H1 (cell line): ENCODE results near the gene PTPRD. TPM values are rescaled to one million over a fixed set of nuclear protein-coding genes. Genes with fewer than 3 reads are reported as not detected.

Experiments
- CTCF ChIA-PET: fragments of 300-600 bp; sonication (Branson Sonifier 250); formaldehyde crosslinking; loops from one replicate; lab custom pipeline; 2021; ENCODE audit not compliant: partially characterized antibody; lab: Charles Lee
- POLR2A ChIA-PET: fragments of 300-600 bp; sonication (Branson Sonifier 250); formaldehyde crosslinking; loops from one replicate; lab custom pipeline; 2021; ENCODE audit warnings: inconsistent platforms; ENCODE audit not compliant: partially characterized antibody; lab: Charles Lee
- DNase-seq, 2 experiments: peaks; one replicate each; pipeline versions ENCODE4 v3.0.0 to v3.0.0-alpha.2; 2010 to 2022; ENCODE audit warnings: low spot score in 2 of 2, low read depth in 1 of 2, mixed read lengths in 1 of 2
- FAIRE-seq: peaks from 2 replicates; lab custom pipeline; 2011; peaks lifted over from hg19 to GRCh38; lab: Jason Lieb, UNC
- H2AFZ ChIP-seq: 2 replicates; pipeline ENCODE4 v1.8.1; 2012; ENCODE audit warnings: low read length, inconsistent platforms
- H2AK5ac ChIP-seq: 2 replicates; pipeline ENCODE4 v1.6.1; 2013; ENCODE audit warnings: low read depth, low read length
- H2BK120ac ChIP-seq: replicated peaks from 2 replicates; pipeline ENCODE3; 2013; ENCODE audit warnings: low read depth, low read length, inconsistent platforms
- H2BK12ac ChIP-seq: 2 replicates; pipeline ENCODE4 v1.6.1; 2013; ENCODE audit warnings: low read depth, low read length
- H2BK15ac ChIP-seq: 2 replicates; pipeline ENCODE4 v1.6.1; 2013; ENCODE audit warnings: low read length
- H2BK20ac ChIP-seq: 2 replicates; pipeline ENCODE4 v1.6.1; 2013; ENCODE audit warnings: low read length
- H2BK5ac ChIP-seq: 2 replicates; pipeline ENCODE4 v1.6.1; 2013; ENCODE audit warnings: low read depth, low read length
- H3K14ac ChIP-seq: 2 replicates; pipeline ENCODE4 v1.6.1; 2013; ENCODE audit warnings: inconsistent platforms; ENCODE audit not compliant: insufficient read length
- H3K18ac ChIP-seq: 2 replicates; pipeline ENCODE4 v1.6.1; 2013; ENCODE audit warnings: low read length; ENCODE audit errors: extremely low read depth
- H3K23ac ChIP-seq: 2 replicates; pipeline ENCODE4 v1.6.1; 2013; ENCODE audit warnings: inconsistent platforms; ENCODE audit not compliant: insufficient read length
- H3K23me2 ChIP-seq: 2 replicates; pipeline ENCODE4 v1.6.1; 2013; ENCODE audit warnings: low read depth, low read length
- H3K27ac ChIP-seq: 2 replicates; pipeline ENCODE4 v1.6.1; 2011; ENCODE audit warnings: low read depth, low read length, inconsistent platforms
- H3K27me3 ChIP-seq, 4 experiments: replicated peaks in 1 of 4; 1 replicate in 1 of 4; 2 replicates in 3 of 4; pipeline versions ENCODE4 v1.6.1 to v1.8.1; 2011 to 2013; ENCODE audit warnings: low read length in 3 of 4, mild to moderate bottlenecking in 3 of 4, inconsistent platforms in 2 of 4, mixed read lengths in 2 of 4, moderate library complexity in 1 of 4; ENCODE audit not compliant: control insufficient read depth in 3 of 4, insufficient read depth in 3 of 4; ENCODE audit errors: extremely low read depth in 1 of 4
- H3K36me3 ChIP-seq, 4 experiments: 2 replicates each; pipeline versions ENCODE4 v1.6.1 to v1.8.1; 2011 to 2013; ENCODE audit warnings: mild to moderate bottlenecking in 4 of 4, low read length in 3 of 4, moderate library complexity in 2 of 4, control low read depth in 1 of 4, inconsistent platforms in 1 of 4; ENCODE audit not compliant: insufficient read depth in 4 of 4, control insufficient read depth in 2 of 4
- H3K4ac ChIP-seq: replicated peaks from 2 replicates; pipeline ENCODE3; 2013; ENCODE audit warnings: low read length, low read depth, mixed read lengths, inconsistent platforms; ENCODE audit not compliant: insufficient read length
- H3K4me1 ChIP-seq, 4 experiments: replicated peaks in 1 of 4; 1 replicate in 1 of 4; 2 replicates in 3 of 4; pipeline versions ENCODE4 v1.6.1 to v1.8.1; 2011 to 2013; ENCODE audit warnings: low read length in 3 of 4, inconsistent platforms in 2 of 4, mixed read lengths in 1 of 4; ENCODE audit not compliant: insufficient read depth in 4 of 4, control insufficient read depth in 3 of 4
- H3K4me2 ChIP-seq, 2 experiments: 2 replicates each; pipeline versions ENCODE4 v1.6.1 to v1.8.1; 2011 to 2013; ENCODE audit warnings: low read depth in 2 of 2, low read length in 2 of 2, control low read depth in 1 of 2, inconsistent platforms in 1 of 2, mild to moderate bottlenecking in 1 of 2; ENCODE audit not compliant: insufficient read depth in 1 of 2
- H3K4me3 ChIP-seq, 4 experiments: fragments of 200-600, 300-600 bp in 1 of 4; sonication (generic), shearing (Covaris generic), sonication (Bioruptor Twin) in 1 of 4; 2 replicates each; pipeline versions ENCODE4 v1.5.1 to v1.8.1; 2011 to 2016; ENCODE audit warnings: low read length in 4 of 4, low read depth in 3 of 4, control low read depth in 2 of 4, inconsistent platforms in 2 of 4, mild to moderate bottlenecking in 2 of 4, mixed read lengths in 1 of 4, moderate library complexity in 1 of 4; ENCODE audit not compliant: insufficient read depth in 2 of 4; ENCODE audit errors: extremely low read depth in 1 of 4
- H3K56ac ChIP-seq: replicated peaks from 2 replicates; pipeline ENCODE3; 2013; ENCODE audit warnings: low read depth, mild to moderate bottlenecking, mixed read lengths, low read length, inconsistent platforms; ENCODE audit not compliant: insufficient read length
- H3K79me1 ChIP-seq: 2 replicates; pipeline ENCODE4 v1.6.1; 2013; ENCODE audit warnings: low read depth, low read length, control low read depth
- H3K79me2 ChIP-seq, 2 experiments: 2 replicates each; pipeline versions ENCODE4 v1.6.1 to v1.8.1; 2012 to 2013; ENCODE audit warnings: low read length in 2 of 2, mild to moderate bottlenecking in 2 of 2, inconsistent platforms in 1 of 2; ENCODE audit not compliant: insufficient read depth in 2 of 2, control insufficient read depth in 1 of 2
- H3K9ac ChIP-seq, 4 experiments: replicated peaks in 1 of 4; 1 replicate in 1 of 4; 2 replicates in 3 of 4; pipeline versions ENCODE4 v1.6.1 to v1.8.1; 2011 to 2013; ENCODE audit warnings: low read depth in 3 of 4, low read length in 3 of 4, control low read depth in 2 of 4, mild to moderate bottlenecking in 2 of 4, moderate library complexity in 2 of 4, inconsistent platforms in 1 of 4; ENCODE audit errors: extremely low read depth in 1 of 4
- H3K9me3 ChIP-seq, 2 experiments: 2 replicates each; pipeline versions ENCODE4 v1.6.1 to v1.8.1; 2012 to 2013; ENCODE audit warnings: mild to moderate bottlenecking in 2 of 2, moderate library complexity in 2 of 2, control low read depth in 1 of 2, inconsistent platforms in 1 of 2, low read depth in 1 of 2, low read length in 1 of 2, mixed read lengths in 1 of 2; ENCODE audit not compliant: insufficient read depth in 2 of 2
- H4K20me1 ChIP-seq, 2 experiments: replicated peaks in 1 of 2; 2 replicates each; pipeline versions ENCODE3 to v1.8.1; 2011 to 2013; ENCODE audit warnings: inconsistent platforms in 2 of 2, low read length in 2 of 2, mild to moderate bottlenecking in 1 of 2; ENCODE audit not compliant: insufficient read depth in 2 of 2, control insufficient read depth in 1 of 2
- H4K5ac ChIP-seq: 2 replicates; pipeline ENCODE4 v1.6.1; 2013; ENCODE audit warnings: low read length, low read depth, mixed read lengths, inconsistent platforms; ENCODE audit not compliant: insufficient read length
- H4K8ac ChIP-seq: 2 replicates; pipeline ENCODE4 v1.8.0; 2013; ENCODE audit warnings: mild to moderate bottlenecking, moderate library complexity, low read length, inconsistent platforms; ENCODE audit not compliant: insufficient read depth; ENCODE audit errors: extremely low read depth
- H4K91ac ChIP-seq: replicated peaks from 2 replicates; pipeline ENCODE3; 2013; ENCODE audit warnings: low read length, mixed read lengths, inconsistent platforms; ENCODE audit not compliant: insufficient read length
- CHD1 ChIP-seq: IDR thresholded peaks from 2 replicates; pipeline ENCODE4 v1.6.1; 2012; ENCODE audit warnings: low read depth, low read length, improper control_type of control experiment
- FOSL1 ChIP-seq: IDR thresholded peaks from 2 replicates; pipeline ENCODE4 v1.6.1; 2011; ENCODE audit warnings: mild to moderate bottlenecking, low read depth, low read length, moderate library complexity; ENCODE audit not compliant: insufficient read depth
- JUN ChIP-seq: IDR thresholded peaks from 2 replicates; pipeline ENCODE4 v1.6.1; 2011; ENCODE audit warnings: low read depth, mild to moderate bottlenecking, improper control_type of control experiment, low read length
- KDM4A ChIP-seq: IDR thresholded peaks from one replicate; pipeline ENCODE4 v1.7.1; 2012; ENCODE audit warnings: low read depth, mild to moderate bottlenecking, moderate library complexity, low read length, inconsistent platforms; ENCODE audit not compliant: severe bottlenecking
- POLR2A ChIP-seq, 2 experiments: IDR thresholded peaks; 1 replicate in 1 of 2; 2 replicates in 1 of 2; pipeline ENCODE4 v1.6.1; 2011; ENCODE audit warnings: low read depth in 2 of 2, low read length in 2 of 2, mild to moderate bottlenecking in 2 of 2; ENCODE audit errors: control extremely low read depth in 1 of 2
- RAD21 ChIP-seq, 2 experiments: IDR thresholded peaks in 1 of 2; conservative IDR thresholded peaks in 1 of 2; 2 replicates each; pipeline ENCODE4 v1.6.1; 2011; ENCODE audit warnings: low read depth in 2 of 2, low read length in 2 of 2, improper control_type of control experiment in 1 of 2, inconsistent platforms in 1 of 2, mild to moderate bottlenecking in 1 of 2, moderate library complexity in 1 of 2
- RFX5 ChIP-seq: IDR thresholded peaks from 2 replicates; pipeline ENCODE4 v1.6.1; 2011; ENCODE audit warnings: low read depth, low read length, improper control_type of control experiment, borderline replicate concordance
- SIN3A ChIP-seq, 2 experiments: IDR thresholded peaks in 1 of 2; conservative IDR thresholded peaks in 1 of 2; 2 replicates each; pipeline ENCODE4 v1.6.1; 2011 to 2012; ENCODE audit warnings: low read length in 2 of 2, improper control_type of control experiment in 1 of 2, low read depth in 1 of 2, mild to moderate bottlenecking in 1 of 2
- SP4 ChIP-seq: IDR thresholded peaks from 2 replicates; pipeline ENCODE4 v1.6.1; 2012; ENCODE audit warnings: low read length, inconsistent platforms
- TEAD4 ChIP-seq: IDR thresholded peaks from 2 replicates; pipeline ENCODE4 v1.6.1; 2012; ENCODE audit warnings: low read depth, low read length, inconsistent platforms, mixed read lengths
- ZNF274 ChIP-seq: IDR thresholded peaks from 2 replicates; pipeline ENCODE4 v1.7.0; 2012; ENCODE audit warnings: low read length, borderline replicate concordance; ENCODE audit errors: extremely low read depth
- polyA plus RNA-seq, 7 experiments: library from polyadenylated mRNA; depleted of rRNA in 3 of 7; stranded (reverse) in 5 of 7; unstranded in 2 of 7; fragments of >200 nt in 5 of 7; fragments of 200-250 nt in 2 of 7; gene quantifications; 1 replicate in 5 of 7; 2 replicates in 1 of 7; 4 replicates in 1 of 7; pipeline versions ENCODE4 v1.2.1 to v1.2.3, GENCODE V29; 2011 to 2013; ENCODE audit warnings: missing spikeins in 2 of 7, mixed read lengths in 2 of 7
- total RNA-seq: library from RNA; stranded (reverse); fragmentation: NEBNext Ultra II Directional; extraction: Animal tissue kit (Norgen Biotek cat#: 25700); gene quantifications from 2 replicates; pipeline ENCODE4 v1.2.1, GENCODE V29; 2021
- TF ChIP-seq, protein P1 (sequence below), 3 experiments: IDR thresholded peaks; 1 replicate in 2 of 3; 2 replicates in 1 of 3; pipeline versions ENCODE4 v1.5.1 to v1.6.1; 2011; ENCODE audit warnings: low read length in 3 of 3, mild to moderate bottlenecking in 3 of 3, inconsistent platforms in 2 of 3, low read depth in 1 of 3, moderate library complexity in 1 of 3; ENCODE audit not compliant: insufficient read depth in 1 of 3; ENCODE audit errors: control extremely low read depth in 1 of 3

PTPRD gene
- total and polyA plus RNA-seq, 2 of the 8 experiments (the other 6 are each of a cell fraction or from before 2014, with no cell fraction given): 17.2 to 77.0 TPM

DNA sequence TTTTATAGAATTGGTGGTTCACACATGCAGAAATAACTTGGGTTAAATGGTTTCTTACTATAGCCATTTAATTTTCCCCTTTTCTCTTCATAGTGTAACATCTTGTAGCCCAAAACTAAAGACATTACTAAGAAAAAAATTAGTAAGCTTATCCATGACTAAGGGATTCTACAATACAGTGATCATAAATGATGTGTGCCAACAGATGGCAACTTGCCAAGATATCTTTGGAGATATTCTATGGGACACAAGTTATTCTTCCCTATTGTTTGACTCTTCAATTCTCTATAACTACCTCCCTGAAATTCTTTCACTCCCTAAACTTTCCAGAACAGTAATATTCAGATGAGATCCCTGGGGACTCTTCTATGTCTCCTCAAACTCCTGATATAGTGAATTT, 580.6 kb downstream of the PTPRD start:
- H3K27me3 ChIP-seq: no peaks in the 10 kb centered on the region
- no peaks in the 10 kb centered on the region for H3K79me2 ChIP-seq
- H2BK5ac ChIP-seq: no peak overlapping the region
- TF ChIP-seq RAD21 (IDR thresholded peaks at IDR 0.05 in 1 of 2, conservative IDR thresholded peaks at IDR 0.05 in 1 of 2; ENCODE audit: low read depth in 2 of 2, low read length in 2 of 2) (no peak), POLR2A (IDR thresholded peaks at IDR 0.05; ENCODE audit: control extremely low read depth in 1 of 2, low read depth in 2 of 2, low read length in 2 of 2) (no peak), CHD1 (no peak), TEAD4 (no peak), JUN (no peak), ZNF274 (no peak), FOSL1 (no peak), SIN3A (conservative IDR thresholded peaks at IDR 0.05 in 1 of 2, IDR thresholded peaks at IDR 0.05 in 1 of 2; ENCODE audit: low read depth in 1 of 2, low read length in 2 of 2) (no peak), RFX5 (no peak), KDM4A (no peak), SP4 (no peak)
- TF ChIP-seq, protein P1, sequence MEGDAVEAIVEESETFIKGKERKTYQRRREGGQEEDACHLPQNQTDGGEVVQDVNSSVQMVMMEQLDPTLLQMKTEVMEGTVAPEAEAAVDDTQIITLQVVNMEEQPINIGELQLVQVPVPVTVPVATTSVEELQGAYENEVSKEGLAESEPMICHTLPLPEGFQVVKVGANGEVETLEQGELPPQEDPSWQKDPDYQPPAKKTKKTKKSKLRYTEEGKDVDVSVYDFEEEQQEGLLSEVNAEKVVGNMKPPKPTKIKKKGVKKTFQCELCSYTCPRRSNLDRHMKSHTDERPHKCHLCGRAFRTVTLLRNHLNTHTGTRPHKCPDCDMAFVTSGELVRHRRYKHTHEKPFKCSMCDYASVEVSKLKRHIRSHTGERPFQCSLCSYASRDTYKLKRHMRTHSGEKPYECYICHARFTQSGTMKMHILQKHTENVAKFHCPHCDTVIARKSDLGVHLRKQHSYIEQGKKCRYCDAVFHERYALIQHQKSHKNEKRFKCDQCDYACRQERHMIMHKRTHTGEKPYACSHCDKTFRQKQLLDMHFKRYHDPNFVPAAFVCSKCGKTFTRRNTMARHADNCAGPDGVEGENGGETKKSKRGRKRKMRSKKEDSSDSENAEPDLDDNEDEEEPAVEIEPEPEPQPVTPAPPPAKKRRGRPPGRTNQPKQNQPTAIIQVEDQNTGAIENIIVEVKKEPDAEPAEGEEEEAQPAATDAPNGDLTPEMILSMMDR (IDR thresholded peaks at IDR 0.05; ENCODE audit: control extremely low read depth in 1 of 3, insufficient read depth in 1 of 3, low read depth in 1 of 3, low read length in 3 of 3): no peak
- H3K23me2 ChIP-seq: no peaks in the 10 kb centered on the region; the same call in 1 of the 2 replicates
- H3K23ac ChIP-seq: no peak overlapping the region
- no peak overlapping the region for H3K18ac ChIP-seq
- no peak overlapping the region for H2AK5ac ChIP-seq
- H2BK12ac ChIP-seq: no peak overlapping the region
- no peaks in the 10 kb centered on the region for H3K4me1 ChIP-seq
- H3K36me3 ChIP-seq: no peaks in the 10 kb centered on the region
- no peak overlapping the region for H2AFZ ChIP-seq
- no peak overlapping the region for H3K4me3 ChIP-seq
- H3K79me1 ChIP-seq: no peaks in the 10 kb centered on the region
- ChIA-PET CTCF (interaction anchor here (1.4 kb wide), 1 partner anchor 89 kb away, joined by 3 read pairs; no protein-coding TSS in a partner anchor), POLR2A (no interaction called here)
- no peak overlapping the region for H3K9ac ChIP-seq
- no peak overlapping the region for H3K4me2 ChIP-seq
- H4K5ac ChIP-seq: no peak overlapping the region
- H4K20me1 ChIP-seq: no peaks in the 10 kb centered on the region
- no peak overlapping the region for H2BK15ac ChIP-seq
- H3K4ac ChIP-seq: no peak overlapping the region
- no peak overlapping the region for H3K27ac ChIP-seq
- H3K9me3 ChIP-seq: peaks cover 0 to 3% of the 10 kb centered on the region in 2 experiments; a peak in 1 of 4 replicates
- no peak overlapping the region for H2BK20ac ChIP-seq
- no peak overlapping the region for H4K8ac ChIP-seq
- H4K91ac ChIP-seq: no peak overlapping the region
- H2BK120ac ChIP-seq: no peak overlapping the region
- no peak overlapping the region for H3K14ac ChIP-seq
- no peak overlapping the region for H3K56ac ChIP-seq
- no peak for FAIRE-seq
- DNase-seq: no peak
